T-helper 2 cell (primary cell): ENCODE results near the gene HOXA13.

Experiments used
- DNase-seq, 5 experiments: peaks; one replicate each; pipeline versions ENCODE4 v3.0.0 to v3.0.0-alpha.2; 2012 to 2022

HOXA13 gene

GRCh38 chr7:27169658-27170425, 30.0 kb downstream of the HOXA13 start:
- no peak for DNase-seq

- DNase-seq = no peak
Measured at GRCh38 chr7:27168265-27168947, 31.5 kb downstream of the HOXA13 start.

GRCh38 chr7:27167916-27168264, 32.0 kb downstream of the HOXA13 start:
- no peak for DNase-seq

GRCh38 chr7:27166531-27167505, 33.1 kb downstream of the HOXA13 start:
- no peak for DNase-seq

- no peak for DNase-seq
Measured at GRCh38 chr7:27165996-27166530, 33.8 kb downstream of the HOXA13 start.

GRCh38 chr7:27165089-27165995, 34.5 kb downstream of the HOXA13 start, which contains the start of gene HOXA9:
TSS of gene HOXA9 (minus strand) at chr7:27165537. CDS start at chr7:27165457, 80 bp downstream.
- no peak for DNase-seq

- DNase-seq = no peak
Measured at GRCh38 chr7:27164367-27165088, 35.4 kb downstream of the HOXA13 start.

- DNase-seq = no peak
Measured at GRCh38 chr7:27164045-27164366, 35.9 kb downstream of the HOXA13 start.

- DNase-seq = no peak
Measured at GRCh38 chr7:27163288-27164044, 36.4 kb downstream of the HOXA13 start.

- no peak for DNase-seq
Measured at GRCh38 chr7:27162561-27163287, 37.2 kb downstream of the HOXA13 start.

- DNase-seq = no peak
Measured at GRCh38 chr7:27161721-27162560, 38.0 kb downstream of the HOXA13 start.

- no peak for DNase-seq
Measured at GRCh38 chr7:27161214-27161720, 38.6 kb downstream of the HOXA13 start.

GRCh38 chr7:27160546-27161213, 39.2 kb downstream of the HOXA13 start:
- peak; percentile 71 to 84 (median 77) for DNase-seq

GRCh38 chr7:27160145-27160545, 39.7 kb downstream of the HOXA13 start:
- no peak for DNase-seq

- DNase-seq = no peak
Measured at GRCh38 chr7:27159266-27160144, 40.4 kb downstream of the HOXA13 start.

- no peak for DNase-seq
Measured at GRCh38 chr7:27158436-27159265, 41.2 kb downstream of the HOXA13 start.
